H1 (cell line): ENCODE measurements around the gene CYP46A1. TPM values are rescaled to one million over a fixed set of nuclear protein-coding genes. Genes with fewer than 3 reads are reported as not detected.

ENCODE experiments used
- CTCF ChIA-PET: fragments of 300-600 bp; sonication (Branson Sonifier 250); formaldehyde crosslinking; loops from one replicate; lab custom pipeline; 2021; ENCODE audit not compliant: partially characterized antibody; lab: Charles Lee
- POLR2A ChIA-PET: fragments of 300-600 bp; sonication (Branson Sonifier 250); formaldehyde crosslinking; loops from one replicate; lab custom pipeline; 2021; ENCODE audit warnings: inconsistent platforms; ENCODE audit not compliant: partially characterized antibody; lab: Charles Lee
- DNase-seq, 2 experiments: peaks; one replicate each; pipeline versions ENCODE4 v3.0.0 to v3.0.0-alpha.2; 2010 to 2022; ENCODE audit warnings: low spot score in 2 of 2, low read depth in 1 of 2, mixed read lengths in 1 of 2
- FAIRE-seq: peaks from 2 replicates; lab custom pipeline; 2011; peaks lifted over from hg19 to GRCh38; lab: Jason Lieb, UNC
- H2AFZ ChIP-seq: 2 replicates; pipeline ENCODE4 v1.8.1; 2012; ENCODE audit warnings: low read length, inconsistent platforms
- H2AK5ac ChIP-seq: 2 replicates; pipeline ENCODE4 v1.6.1; 2013; ENCODE audit warnings: low read depth, low read length
- H2BK120ac ChIP-seq: replicated peaks from 2 replicates; pipeline ENCODE3; 2013; ENCODE audit warnings: low read depth, low read length, inconsistent platforms
- H2BK12ac ChIP-seq: 2 replicates; pipeline ENCODE4 v1.6.1; 2013; ENCODE audit warnings: low read depth, low read length
- H2BK15ac ChIP-seq: 2 replicates; pipeline ENCODE4 v1.6.1; 2013; ENCODE audit warnings: low read length
- H2BK20ac ChIP-seq: 2 replicates; pipeline ENCODE4 v1.6.1; 2013; ENCODE audit warnings: low read length
- H2BK5ac ChIP-seq: 2 replicates; pipeline ENCODE4 v1.6.1; 2013; ENCODE audit warnings: low read depth, low read length
- H3K14ac ChIP-seq: 2 replicates; pipeline ENCODE4 v1.6.1; 2013; ENCODE audit warnings: inconsistent platforms; ENCODE audit not compliant: insufficient read length
- H3K18ac ChIP-seq: 2 replicates; pipeline ENCODE4 v1.6.1; 2013; ENCODE audit warnings: low read length; ENCODE audit errors: extremely low read depth
- H3K23ac ChIP-seq: 2 replicates; pipeline ENCODE4 v1.6.1; 2013; ENCODE audit warnings: inconsistent platforms; ENCODE audit not compliant: insufficient read length
- H3K23me2 ChIP-seq: 2 replicates; pipeline ENCODE4 v1.6.1; 2013; ENCODE audit warnings: low read depth, low read length
- H3K27ac ChIP-seq: 2 replicates; pipeline ENCODE4 v1.6.1; 2011; ENCODE audit warnings: low read depth, low read length, inconsistent platforms
- H3K27me3 ChIP-seq, 4 experiments: replicated peaks in 1 of 4; 1 replicate in 1 of 4; 2 replicates in 3 of 4; pipeline versions ENCODE4 v1.6.1 to v1.8.1; 2011 to 2013; ENCODE audit warnings: low read length in 3 of 4, mild to moderate bottlenecking in 3 of 4, inconsistent platforms in 2 of 4, mixed read lengths in 2 of 4, moderate library complexity in 1 of 4; ENCODE audit not compliant: control insufficient read depth in 3 of 4, insufficient read depth in 3 of 4; ENCODE audit errors: extremely low read depth in 1 of 4
- H3K36me3 ChIP-seq, 4 experiments: 2 replicates each; pipeline versions ENCODE4 v1.6.1 to v1.8.1; 2011 to 2013; ENCODE audit warnings: mild to moderate bottlenecking in 4 of 4, low read length in 3 of 4, moderate library complexity in 2 of 4, control low read depth in 1 of 4, inconsistent platforms in 1 of 4; ENCODE audit not compliant: insufficient read depth in 4 of 4, control insufficient read depth in 2 of 4
- H3K4ac ChIP-seq: replicated peaks from 2 replicates; pipeline ENCODE3; 2013; ENCODE audit warnings: low read length, low read depth, mixed read lengths, inconsistent platforms; ENCODE audit not compliant: insufficient read length
- H3K4me1 ChIP-seq, 4 experiments: replicated peaks in 1 of 4; 1 replicate in 1 of 4; 2 replicates in 3 of 4; pipeline versions ENCODE4 v1.6.1 to v1.8.1; 2011 to 2013; ENCODE audit warnings: low read length in 3 of 4, inconsistent platforms in 2 of 4, mixed read lengths in 1 of 4; ENCODE audit not compliant: insufficient read depth in 4 of 4, control insufficient read depth in 3 of 4
- H3K4me2 ChIP-seq, 2 experiments: 2 replicates each; pipeline versions ENCODE4 v1.6.1 to v1.8.1; 2011 to 2013; ENCODE audit warnings: low read depth in 2 of 2, low read length in 2 of 2, control low read depth in 1 of 2, inconsistent platforms in 1 of 2, mild to moderate bottlenecking in 1 of 2; ENCODE audit not compliant: insufficient read depth in 1 of 2
- H3K4me3 ChIP-seq, 4 experiments: fragments of 200-600, 300-600 bp in 1 of 4; sonication (generic), shearing (Covaris generic), sonication (Bioruptor Twin) in 1 of 4; 2 replicates each; pipeline versions ENCODE4 v1.5.1 to v1.8.1; 2011 to 2016; ENCODE audit warnings: low read length in 4 of 4, low read depth in 3 of 4, control low read depth in 2 of 4, inconsistent platforms in 2 of 4, mild to moderate bottlenecking in 2 of 4, mixed read lengths in 1 of 4, moderate library complexity in 1 of 4; ENCODE audit not compliant: insufficient read depth in 2 of 4; ENCODE audit errors: extremely low read depth in 1 of 4
- H3K56ac ChIP-seq: replicated peaks from 2 replicates; pipeline ENCODE3; 2013; ENCODE audit warnings: low read depth, mild to moderate bottlenecking, mixed read lengths, low read length, inconsistent platforms; ENCODE audit not compliant: insufficient read length
- H3K79me1 ChIP-seq: 2 replicates; pipeline ENCODE4 v1.6.1; 2013; ENCODE audit warnings: low read depth, low read length, control low read depth
- H3K79me2 ChIP-seq, 2 experiments: 2 replicates each; pipeline versions ENCODE4 v1.6.1 to v1.8.1; 2012 to 2013; ENCODE audit warnings: low read length in 2 of 2, mild to moderate bottlenecking in 2 of 2, inconsistent platforms in 1 of 2; ENCODE audit not compliant: insufficient read depth in 2 of 2, control insufficient read depth in 1 of 2
- H3K9ac ChIP-seq, 4 experiments: replicated peaks in 1 of 4; 1 replicate in 1 of 4; 2 replicates in 3 of 4; pipeline versions ENCODE4 v1.6.1 to v1.8.1; 2011 to 2013; ENCODE audit warnings: low read depth in 3 of 4, low read length in 3 of 4, control low read depth in 2 of 4, mild to moderate bottlenecking in 2 of 4, moderate library complexity in 2 of 4, inconsistent platforms in 1 of 4; ENCODE audit errors: extremely low read depth in 1 of 4
- H3K9me3 ChIP-seq, 2 experiments: 2 replicates each; pipeline versions ENCODE4 v1.6.1 to v1.8.1; 2012 to 2013; ENCODE audit warnings: mild to moderate bottlenecking in 2 of 2, moderate library complexity in 2 of 2, control low read depth in 1 of 2, inconsistent platforms in 1 of 2, low read depth in 1 of 2, low read length in 1 of 2, mixed read lengths in 1 of 2; ENCODE audit not compliant: insufficient read depth in 2 of 2
- H4K20me1 ChIP-seq, 2 experiments: replicated peaks in 1 of 2; 2 replicates each; pipeline versions ENCODE3 to v1.8.1; 2011 to 2013; ENCODE audit warnings: inconsistent platforms in 2 of 2, low read length in 2 of 2, mild to moderate bottlenecking in 1 of 2; ENCODE audit not compliant: insufficient read depth in 2 of 2, control insufficient read depth in 1 of 2
- H4K5ac ChIP-seq: 2 replicates; pipeline ENCODE4 v1.6.1; 2013; ENCODE audit warnings: low read length, low read depth, mixed read lengths, inconsistent platforms; ENCODE audit not compliant: insufficient read length
- H4K8ac ChIP-seq: 2 replicates; pipeline ENCODE4 v1.8.0; 2013; ENCODE audit warnings: mild to moderate bottlenecking, moderate library complexity, low read length, inconsistent platforms; ENCODE audit not compliant: insufficient read depth; ENCODE audit errors: extremely low read depth
- H4K91ac ChIP-seq: replicated peaks from 2 replicates; pipeline ENCODE3; 2013; ENCODE audit warnings: low read length, mixed read lengths, inconsistent platforms; ENCODE audit not compliant: insufficient read length
- ATF2 ChIP-seq: IDR thresholded peaks from 2 replicates; pipeline ENCODE4 v1.6.1; 2012; ENCODE audit warnings: low read length, inconsistent platforms
- CREB1 ChIP-seq: IDR thresholded peaks from 2 replicates; pipeline ENCODE4 v1.6.1; 2012; ENCODE audit warnings: inconsistent platforms
- HDAC2 ChIP-seq, 2 experiments: fragments of 300-600 bp in 1 of 2; sonication (generic) in 1 of 2; IDR thresholded peaks; 2 replicates each; pipeline ENCODE4 v1.6.1; 2011 to 2012; ENCODE audit warnings: low read depth in 2 of 2, low read length in 2 of 2, mild to moderate bottlenecking in 2 of 2, moderate library complexity in 2 of 2, borderline replicate concordance in 1 of 2, inconsistent platforms in 1 of 2
- KDM1A ChIP-seq: fragments of 200-600, 300-600 bp; sonication (generic); IDR thresholded peaks from 2 replicates; pipeline ENCODE4 v1.7.1; 2016; ENCODE audit warnings: mild to moderate bottlenecking, low read length, borderline replicate concordance
- POU5F1 ChIP-seq: IDR thresholded peaks from 2 replicates; pipeline ENCODE4 v1.6.1; 2011; ENCODE audit warnings: low read depth, mild to moderate bottlenecking, low read length, moderate library complexity
- RAD21 ChIP-seq, 2 experiments: IDR thresholded peaks in 1 of 2; conservative IDR thresholded peaks in 1 of 2; 2 replicates each; pipeline ENCODE4 v1.6.1; 2011; ENCODE audit warnings: low read depth in 2 of 2, low read length in 2 of 2, improper control_type of control experiment in 1 of 2, inconsistent platforms in 1 of 2, mild to moderate bottlenecking in 1 of 2, moderate library complexity in 1 of 2
- RXRA ChIP-seq: IDR thresholded peaks from 2 replicates; pipeline ENCODE4 v1.6.1; 2011; ENCODE audit warnings: low read depth, mild to moderate bottlenecking, low read length, moderate library complexity; ENCODE audit not compliant: insufficient read depth
- SAP30 ChIP-seq: fragments of 300-600 bp; sonication (generic); IDR thresholded peaks from 2 replicates; pipeline ENCODE4 v1.7.1; 2012; ENCODE audit warnings: low read length, moderate library complexity, mild to moderate bottlenecking, inconsistent platforms; ENCODE audit not compliant: insufficient read depth, insufficient replicate concordance
- SIRT6 ChIP-seq: IDR thresholded peaks from one replicate; pipeline ENCODE4 v1.7.1; 2012; ENCODE audit warnings: low read length, inconsistent platforms
- TEAD4 ChIP-seq: IDR thresholded peaks from 2 replicates; pipeline ENCODE4 v1.6.1; 2012; ENCODE audit warnings: low read depth, low read length, inconsistent platforms, mixed read lengths
- WGBS, 2 experiments: shearing (Covaris generic) in 1 of 2; methylation state at CpG; one replicate each; pipeline versions ENCODE4 v1.1.6 to v1.1.7; 2013 to 2015; ENCODE audit warnings: low lambda C conversion rate in 2 of 2, mixed read lengths in 2 of 2, inconsistent platforms in 1 of 2, low coverage in 1 of 2, missing lambda C conversion rate in 1 of 2; ENCODE audit not compliant: insufficient replicate concordance in 2 of 2, insufficient coverage in 1 of 2, insufficient read length in 1 of 2; ENCODE audit errors: extremely low coverage in 1 of 2, missing lambda C conversion rate in 1 of 2; 5-methylcytosine and 5-hydroxymethylcytosine counted together
- polyA plus RNA-seq, 7 experiments: library from polyadenylated mRNA; depleted of rRNA in 3 of 7; stranded (reverse) in 5 of 7; unstranded in 2 of 7; fragments of >200 nt in 5 of 7; fragments of 200-250 nt in 2 of 7; gene quantifications; 1 replicate in 5 of 7; 2 replicates in 1 of 7; 4 replicates in 1 of 7; pipeline versions ENCODE4 v1.2.1 to v1.2.3, GENCODE V29; 2011 to 2013; ENCODE audit warnings: missing spikeins in 2 of 7, mixed read lengths in 2 of 7
- total RNA-seq: library from RNA; stranded (reverse); fragmentation: NEBNext Ultra II Directional; extraction: Animal tissue kit (Norgen Biotek cat#: 25700); gene quantifications from 2 replicates; pipeline ENCODE4 v1.2.1, GENCODE V29; 2021

Gene CYP46A1
- total and polyA plus RNA-seq, 2 of the 8 experiments (the other 6 are each of a cell fraction or from before 2014, with no cell fraction given), result 0.41 to 1.3 TPM

GRCh38 chr14:99691111-99691885 is 7.2 kb downstream of the CYP46A1 start:
- Histone ChIP-seq H3K36me3 (no peaks in the 10 kb centered on the region), H2AK5ac (no peak overlapping the region), H3K4ac (no peak overlapping the region), H3K27ac (no peak overlapping the region), H2BK5ac (no peak overlapping the region; the same call in 1 of the 2 replicates), H3K9ac (no peak overlapping the region), H3K56ac (no peak overlapping the region), H3K4me1 (peaks cover 0 to 3% (median 2%) of the 10 kb centered on the region in 4 experiments; a peak in 3 of 7 replicates), H3K79me1 (no peaks in the 10 kb centered on the region), H3K14ac (no peak overlapping the region), H3K9me3 (no peaks in the 10 kb centered on the region), H3K79me2 (no peaks in the 10 kb centered on the region), H3K4me3 (no peak overlapping the region), H3K27me3 (no peaks in the 10 kb centered on the region), H3K23me2 (no peaks in the 10 kb centered on the region), H4K91ac (no peak overlapping the region), H2BK120ac (no peak overlapping the region), H4K20me1 (no peaks in the 10 kb centered on the region), H4K8ac (no peak overlapping the region; the same call in 1 of the 2 replicates), H3K4me2 (no peak overlapping the region), H2AFZ (no peak overlapping the region), H2BK15ac (no peak overlapping the region), H3K18ac (0 out of 2 replicates have a peak overlapping the region, but pooled peaks have one; percentile 2), H2BK20ac (no peak overlapping the region), H4K5ac (no peak overlapping the region), H2BK12ac (no peak overlapping the region), H3K23ac (no peak overlapping the region)
- CTCF ChIA-PET, result interaction anchor here (0.6 to 4.9 kb wide), 4 partner anchors 9 to 254 kb away, joined by 3 to 36 read pairs (median 6); no protein-coding TSS in a partner anchor
- FAIRE-seq (no peak), DNase-seq (peak in 1 of 2 experiments; percentile 22)
- 94% methylated on average over 13 of the region's 13 CpGs; no CpG with 5 or more reads in 1 of the 2 experiments for WGBS, 2 experiments
- POLR2A ChIA-PET, result no interaction called here
- TF ChIP-seq SIRT6 (no peak), RAD21 (IDR thresholded peaks at IDR 0.05 in 1 of 2, conservative IDR thresholded peaks at IDR 0.05 in 1 of 2; ENCODE audit: low read depth in 2 of 2, low read length in 2 of 2) (no peak), POU5F1 (no peak), SAP30 (no peak), TEAD4 (no peak), HDAC2 (IDR thresholded peaks at IDR 0.05; ENCODE audit: borderline replicate concordance in 1 of 2, low read depth in 2 of 2, low read length in 2 of 2) (no peak), RXRA (no peak), CREB1 (no peak), KDM1A (no peak), ATF2 (no peak)
